ENCODE data around the gene AP1B1. TPM values are rescaled to one million over a fixed set of nuclear protein-coding genes. Genes with fewer than 3 reads are reported as not detected.

Gene AP1B1
- total and polyA plus RNA-seq, 2 of the 13 experiments (the other 11 are each of a cell fraction or from before 2014, with no cell fraction given) = 26.6 to 29.7 TPM

GRCh38 chr22:29335656-29336055 is 52.7 kb downstream of the AP1B1 start (continued):
- no peak for TF ChIP-seq AKNA (CRISPR knock-in tag; IDR thresholded peaks at IDR 0.05; ENCODE audit: borderline replicate concordance)
- TF ChIP-seq SP2 (CRISPR knock-in tag; IDR thresholded peaks at IDR 0.05) = no peak
- no peak for TF ChIP-seq KDM2A (CRISPR knock-in tag; IDR thresholded peaks at IDR 0.05; ENCODE audit: borderline replicate concordance, low read depth)
- no peak for TF ChIP-seq ZNF891 (CRISPR knock-in tag; IDR thresholded peaks at IDR 0.05)
- no peak for TF ChIP-seq PLSCR1 (CRISPR knock-in tag; IDR thresholded peaks at IDR 0.05; ENCODE audit: borderline replicate concordance)

- CTCF ChIA-PET (ENCODE audit: low intra/inter-chr PET ratio, low total read pairs) = no interaction called here
- Histone ChIP-seq H3K79me2 (ENCODE audit: insufficient read depth, low read length) (no peaks in the 10 kb centered on the region), H3K36me3 (replicated peaks in 1 of 2; ENCODE audit: control insufficient read depth in 1 of 2, insufficient read depth in 2 of 2, low read length in 2 of 2) (peaks cover 16 to 39% of the 10 kb centered on the region in 2 experiments), H3K4me2 (ENCODE audit: low read depth, low read length) (0 out of 2 replicates have a peak overlapping the region, but pooled peaks have one; percentile 3), H3K9ac (ENCODE audit: insufficient read depth, low read depth, low read length) (no peak overlapping the region), H3K4me3 (replicated peaks in 1 of 3; ENCODE audit: insufficient read depth in 1 of 3, low read depth in 2 of 3, low read length in 3 of 3) (no peak overlapping the region), H3K4me1 (ENCODE audit: insufficient read depth, low read length) (peaks cover 14% of the 10 kb centered on the region), H2AFZ (ENCODE audit: low read length) (no peak overlapping the region), H3K27ac (ENCODE audit: extremely low read length, insufficient read depth, low read length) (no peak overlapping the region), H3K27me3 (ENCODE audit: control insufficient read depth in 1 of 2, insufficient read depth in 2 of 2, low read length in 2 of 2) (no peaks in the 10 kb centered on the region), H3K9me3 (ENCODE audit: low read length) (no peaks in the 10 kb centered on the region), H4K20me1 (ENCODE audit: insufficient read depth, low read length) (no peaks in the 10 kb centered on the region)
- whole genome bisulfite sequencing (ENCODE audit: low lambda C conversion rate) = 82% methylated on average over 6 of the region's 12 CpGs
- in situ Hi-C loops (cut with HindIII; ENCODE audit: extremely low pct_ligation_motif_present, low pct_unique_long_range_greater_than_20kb) = no loop called here
- ATAC-seq (peak; percentile 73), FAIRE-seq (peak; percentile 37), DNase-seq (ENCODE audit: low spot score) (peak; percentile 43)
- POLR2A ChIA-PET = no interaction called here
- intact Hi-C loops (cut with micrococcal nuclease; ENCODE audit: unreplicated experiment) = no loop called here
- BruUV-seq (replicated peaks) = no TSS peak
- TF ChIP-seq ZMAT3 (CRISPR knock-in tag; conservative IDR thresholded peaks at IDR 0.05) (no peak), ZBTB33 (CRISPR knock-in tag; IDR thresholded peaks at IDR 0.05) (peak; percentile 81), SOX13 (IDR thresholded peaks at IDR 0.05) (no peak), SOX13 (CRISPR knock-in tag; conservative IDR thresholded peaks at IDR 0.05 in 1 of 2, IDR thresholded peaks at IDR 0.05 in 1 of 2) (peak in 1 of 2 experiments; percentile 14; a peak in 1 of 4 replicates), FOXP4 (CRISPR knock-in tag; IDR thresholded peaks at IDR 0.05) (no peak), ZNF124 (CRISPR knock-in tag; IDR thresholded peaks at IDR 0.05) (no peak), KLF15 (CRISPR knock-in tag; IDR thresholded peaks at IDR 0.05; ENCODE audit: borderline replicate concordance) (no peak), PHF20 (CRISPR knock-in tag; IDR thresholded peaks at IDR 0.05) (no peak)
These were observed 53.5 kb downstream of the AP1B1 start for GRCh38 chr22:29334696-29335344.

Data from HepG2 (cell line).